Thyroid gland (tissue), 4 donors: ENCODE measurements around the gene NR2C1.

ENCODE experiments used
- POLR2A ChIP-seq, 2 donors: fragments of 450-650 bp; IDR thresholded peaks; one replicate each; pipeline ENCODE4 v1.6.1; 2017; ENCODE audit warnings: antibody characterized with exemption in 2 of 2, mild to moderate bottlenecking in 2 of 2, moderate library complexity in 1 of 2
- TF ChIP-seq, protein P1 (sequence below), 6 experiments: fragments of 200-600 bp in 3 of 6; fragments of 450-650 bp in 3 of 6; sonication (generic) in 3 of 6; IDR thresholded peaks; one replicate each; pipeline ENCODE4 v1.5.1; 2016 to 2019; ENCODE audit warnings: antibody characterized with exemption in 6 of 6, mild to moderate bottlenecking in 2 of 6, inconsistent platforms in 1 of 6, moderate library complexity in 1 of 6

DNA sequence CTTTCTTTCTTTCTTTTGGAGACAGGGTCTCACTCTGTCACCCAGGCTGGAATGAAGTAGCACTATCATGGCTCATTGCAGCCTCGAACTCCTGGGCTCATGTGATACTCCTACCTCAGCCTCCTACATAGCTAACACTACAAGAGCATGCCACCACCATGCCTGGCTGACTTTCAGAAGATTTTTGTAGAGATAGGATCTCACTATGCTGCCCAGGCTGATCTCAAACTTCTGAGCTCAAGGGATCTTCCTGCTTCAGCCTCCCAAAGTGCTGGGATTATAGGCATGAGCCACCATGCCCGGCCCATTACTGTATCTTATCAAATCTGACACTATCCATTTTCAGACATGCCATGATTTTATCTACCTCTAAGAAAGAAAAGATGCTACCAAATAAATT lies 101.5 kb downstream of the NR2C1 start:
- TF ChIP-seq POLR2A (IDR thresholded peaks at IDR 0.05), result no peak
- TF ChIP-seq, protein P1, sequence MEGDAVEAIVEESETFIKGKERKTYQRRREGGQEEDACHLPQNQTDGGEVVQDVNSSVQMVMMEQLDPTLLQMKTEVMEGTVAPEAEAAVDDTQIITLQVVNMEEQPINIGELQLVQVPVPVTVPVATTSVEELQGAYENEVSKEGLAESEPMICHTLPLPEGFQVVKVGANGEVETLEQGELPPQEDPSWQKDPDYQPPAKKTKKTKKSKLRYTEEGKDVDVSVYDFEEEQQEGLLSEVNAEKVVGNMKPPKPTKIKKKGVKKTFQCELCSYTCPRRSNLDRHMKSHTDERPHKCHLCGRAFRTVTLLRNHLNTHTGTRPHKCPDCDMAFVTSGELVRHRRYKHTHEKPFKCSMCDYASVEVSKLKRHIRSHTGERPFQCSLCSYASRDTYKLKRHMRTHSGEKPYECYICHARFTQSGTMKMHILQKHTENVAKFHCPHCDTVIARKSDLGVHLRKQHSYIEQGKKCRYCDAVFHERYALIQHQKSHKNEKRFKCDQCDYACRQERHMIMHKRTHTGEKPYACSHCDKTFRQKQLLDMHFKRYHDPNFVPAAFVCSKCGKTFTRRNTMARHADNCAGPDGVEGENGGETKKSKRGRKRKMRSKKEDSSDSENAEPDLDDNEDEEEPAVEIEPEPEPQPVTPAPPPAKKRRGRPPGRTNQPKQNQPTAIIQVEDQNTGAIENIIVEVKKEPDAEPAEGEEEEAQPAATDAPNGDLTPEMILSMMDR (IDR thresholded peaks at IDR 0.05), result no peak
